ENCODE measurements around the gene NEU2.

DNA sequence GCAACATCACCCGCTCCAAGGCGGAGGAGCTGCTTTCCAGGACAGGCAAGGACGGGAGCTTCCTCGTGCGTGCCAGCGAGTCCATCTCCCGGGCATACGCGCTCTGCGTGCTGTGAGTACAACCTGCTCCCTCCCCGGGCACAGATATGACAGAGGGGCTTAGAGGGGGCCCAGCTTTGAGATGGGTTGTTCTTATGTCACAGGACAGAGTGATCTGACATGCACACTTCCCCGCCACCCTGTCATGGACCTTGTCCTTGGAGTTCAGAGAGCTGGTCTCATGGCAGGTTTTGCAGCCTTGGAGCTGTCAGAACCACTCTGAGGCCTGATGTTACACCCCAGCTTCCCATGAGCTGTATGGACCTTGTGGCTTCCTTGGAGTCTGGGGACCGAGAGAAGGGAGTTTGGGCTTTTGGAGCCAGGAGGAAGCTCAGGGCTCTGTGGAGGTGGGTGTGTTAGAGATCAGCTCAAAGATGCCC is 28.1 kb downstream of the NEU2 start:
- TF ChIP-seq, protein P1, sequence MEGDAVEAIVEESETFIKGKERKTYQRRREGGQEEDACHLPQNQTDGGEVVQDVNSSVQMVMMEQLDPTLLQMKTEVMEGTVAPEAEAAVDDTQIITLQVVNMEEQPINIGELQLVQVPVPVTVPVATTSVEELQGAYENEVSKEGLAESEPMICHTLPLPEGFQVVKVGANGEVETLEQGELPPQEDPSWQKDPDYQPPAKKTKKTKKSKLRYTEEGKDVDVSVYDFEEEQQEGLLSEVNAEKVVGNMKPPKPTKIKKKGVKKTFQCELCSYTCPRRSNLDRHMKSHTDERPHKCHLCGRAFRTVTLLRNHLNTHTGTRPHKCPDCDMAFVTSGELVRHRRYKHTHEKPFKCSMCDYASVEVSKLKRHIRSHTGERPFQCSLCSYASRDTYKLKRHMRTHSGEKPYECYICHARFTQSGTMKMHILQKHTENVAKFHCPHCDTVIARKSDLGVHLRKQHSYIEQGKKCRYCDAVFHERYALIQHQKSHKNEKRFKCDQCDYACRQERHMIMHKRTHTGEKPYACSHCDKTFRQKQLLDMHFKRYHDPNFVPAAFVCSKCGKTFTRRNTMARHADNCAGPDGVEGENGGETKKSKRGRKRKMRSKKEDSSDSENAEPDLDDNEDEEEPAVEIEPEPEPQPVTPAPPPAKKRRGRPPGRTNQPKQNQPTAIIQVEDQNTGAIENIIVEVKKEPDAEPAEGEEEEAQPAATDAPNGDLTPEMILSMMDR (IDR thresholded peaks at IDR 0.05 in 8 of 11, conservative IDR thresholded peaks at IDR 0.05 in 3 of 11): no peak
- no peak for TF ChIP-seq POLR2A (IDR thresholded peaks at IDR 0.05)

Data from spleen (tissue), 7 donors.